ENCODE data around the gene EXOSC6. TPM values are rescaled to one million over a fixed set of nuclear protein-coding genes. Genes with fewer than 3 reads are reported as not detected.
"Not testable (repeated sequence)": the region's sequence is repeated elsewhere in the genome, so short reads cannot be mapped to it uniquely, and the experiment has no call there.

EXOSC6 gene
- total RNA-seq, 1 donor from 2014 or later: 39.2 TPM

- Mint-ChIP-seq H3K27me3 (no peaks in the 10 kb centered on the region), H3K27ac (peak overlapping the region; percentile 84), H3K9me3 (no peaks in the 10 kb centered on the region), H3K4me1 (peaks cover 18% of the 10 kb centered on the region), H3K36me3 (ENCODE audit: low read depth) (peaks cover 49% of the 10 kb centered on the region), H3K4me3 (peak overlapping the region; percentile 84)
- intact Hi-C loops (cut with micrococcal nuclease): loop anchor here (5.0 to 10.0 kb wide), 2 partner anchors 36 to 274 kb away; partner anchors contain the start of genes AARS1, COG4 and SF3B3
- peak; percentile 80 for DNase-seq
These were observed 752 bp downstream of the EXOSC6 start for GRCh38 chr16:70250748-70251628.

- Mint-ChIP-seq H3K36me3 (ENCODE audit: low read depth) (peaks cover 40% of the 10 kb centered on the region), H3K4me3 (peak overlapping the region; percentile 76), H3K4me1 (peaks cover 18% of the 10 kb centered on the region)
- not testable (repeated sequence) for DNase-seq, H3K27me3 Mint-ChIP-seq, H3K9me3 Mint-ChIP-seq, H3K27ac Mint-ChIP-seq
- intact Hi-C loops (cut with micrococcal nuclease): loop anchor here (5.0 to 10.0 kb wide), 2 partner anchors 38 to 275 kb away; partner anchors contain the start of genes AARS1, COG4 and SF3B3
These were observed 2.0 kb downstream of the EXOSC6 start for GRCh38 chr16:70249697-70250096.

GRCh38 chr16:70238773-70239172 lies 13.0 kb downstream of the EXOSC6 start:
- H3K36me3 Mint-ChIP-seq (ENCODE audit: low read depth): peaks cover 15% of the 10 kb centered on the region
- DNase-seq; H3K4me3 Mint-ChIP-seq; H3K4me1 Mint-ChIP-seq; intact Hi-C loops (cut with micrococcal nuclease); H3K9me3 Mint-ChIP-seq; H3K27me3 Mint-ChIP-seq: not testable (repeated sequence)
- H3K27ac Mint-ChIP-seq: peak overlapping the region; percentile 9

- H3K4me3 Mint-ChIP-seq; DNase-seq; intact Hi-C loops (cut with micrococcal nuclease); H3K27me3 Mint-ChIP-seq; H3K27ac Mint-ChIP-seq; H3K4me1 Mint-ChIP-seq; H3K9me3 Mint-ChIP-seq: not testable (repeated sequence)
- H3K36me3 Mint-ChIP-seq (ENCODE audit: low read depth): peaks cover 19% of the 10 kb centered on the region
These were observed 19.9 kb downstream of the EXOSC6 start for GRCh38 chr16:70231831-70232230.

- Mint-ChIP-seq H3K4me1 (peaks cover 14% of the 10 kb centered on the region), H3K36me3 (ENCODE audit: low read depth) (peaks cover 22% of the 10 kb centered on the region)
- H3K9me3 Mint-ChIP-seq; H3K27ac Mint-ChIP-seq; H3K27me3 Mint-ChIP-seq; H3K4me3 Mint-ChIP-seq; intact Hi-C loops (cut with micrococcal nuclease); DNase-seq: not testable (repeated sequence)
These were observed 25.7 kb downstream of the EXOSC6 start for GRCh38 chr16:70226024-70226423.

- intact Hi-C loops (cut with micrococcal nuclease); H3K27me3 Mint-ChIP-seq: not testable (repeated sequence)
- H3K36me3 Mint-ChIP-seq (ENCODE audit: low read depth): peaks cover 23% of the 10 kb centered on the region
These were observed 26.3 kb downstream of the EXOSC6 start for GRCh38 chr16:70225430-70225829.

GRCh38 chr16:70224645-70225044 lies 27.1 kb downstream of the EXOSC6 start:
- H3K4me1 Mint-ChIP-seq: peaks cover 14% of the 10 kb centered on the region

More at GRCh38 chr16:70225430-70225829, 26.3 kb downstream of the EXOSC6 start:
- H3K9me3 Mint-ChIP-seq, H3K27ac Mint-ChIP-seq, DNase-seq, H3K4me3 Mint-ChIP-seq: not testable (repeated sequence)
- peaks cover 14% of the 10 kb centered on the region for H3K4me1 Mint-ChIP-seq

GRCh38 chr16:70223971-70224513 lies 27.7 kb downstream of the EXOSC6 start:
- intact Hi-C loops (cut with micrococcal nuclease): not testable (repeated sequence)

More at GRCh38 chr16:70224645-70225044, 27.1 kb downstream of the EXOSC6 start:
- H3K4me3 Mint-ChIP-seq; H3K9me3 Mint-ChIP-seq; intact Hi-C loops (cut with micrococcal nuclease); H3K27me3 Mint-ChIP-seq; H3K27ac Mint-ChIP-seq; DNase-seq: not testable (repeated sequence)
- peaks cover 26% of the 10 kb centered on the region for H3K36me3 Mint-ChIP-seq (ENCODE audit: low read depth)

GRCh38 chr16:70223216-70223615 lies 28.5 kb downstream of the EXOSC6 start:
- Mint-ChIP-seq H3K36me3 (ENCODE audit: low read depth) (peaks cover 28% of the 10 kb centered on the region), H3K27ac (peak overlapping the region; percentile 71), H3K4me1 (peaks cover 14% of the 10 kb centered on the region)
- intact Hi-C loops (cut with micrococcal nuclease); H3K9me3 Mint-ChIP-seq; H3K27me3 Mint-ChIP-seq; DNase-seq; H3K4me3 Mint-ChIP-seq: not testable (repeated sequence)

More at GRCh38 chr16:70223971-70224513, 27.7 kb downstream of the EXOSC6 start:
- H3K4me3 Mint-ChIP-seq, DNase-seq, H3K27ac Mint-ChIP-seq, H3K9me3 Mint-ChIP-seq, H3K27me3 Mint-ChIP-seq: not testable (repeated sequence)
- peaks cover 29% of the 10 kb centered on the region for H3K36me3 Mint-ChIP-seq (ENCODE audit: low read depth)
- peaks cover 14% of the 10 kb centered on the region for H3K4me1 Mint-ChIP-seq

- Mint-ChIP-seq H3K4me1 (peaks cover 14% of the 10 kb centered on the region), H3K36me3 (ENCODE audit: low read depth) (peaks cover 26% of the 10 kb centered on the region), H3K27ac (peak overlapping the region; percentile 64)
- H3K27me3 Mint-ChIP-seq; H3K9me3 Mint-ChIP-seq; intact Hi-C loops (cut with micrococcal nuclease); H3K4me3 Mint-ChIP-seq: not testable (repeated sequence)
- peak; percentile 61 for DNase-seq
These were observed 29.2 kb downstream of the EXOSC6 start for GRCh38 chr16:70222574-70222973.

- H3K27me3 Mint-ChIP-seq; DNase-seq; H3K9me3 Mint-ChIP-seq; intact Hi-C loops (cut with micrococcal nuclease); H3K4me3 Mint-ChIP-seq; H3K27ac Mint-ChIP-seq: not testable (repeated sequence)
- Mint-ChIP-seq H3K36me3 (ENCODE audit: low read depth) (peaks cover 23% of the 10 kb centered on the region), H3K4me1 (peaks cover 11% of the 10 kb centered on the region)
These were observed 33.2 kb downstream of the EXOSC6 start for GRCh38 chr16:70218586-70218985.

- intact Hi-C loops (cut with micrococcal nuclease); H3K4me1 Mint-ChIP-seq; DNase-seq; H3K4me3 Mint-ChIP-seq; H3K27me3 Mint-ChIP-seq; H3K9me3 Mint-ChIP-seq; H3K27ac Mint-ChIP-seq: not testable (repeated sequence)
- peaks cover 19% of the 10 kb centered on the region for H3K36me3 Mint-ChIP-seq (ENCODE audit: low read depth)
These were observed 45.4 kb downstream of the EXOSC6 start for GRCh38 chr16:70206382-70206781.

- H3K27ac Mint-ChIP-seq; H3K4me3 Mint-ChIP-seq; H3K27me3 Mint-ChIP-seq; H3K9me3 Mint-ChIP-seq; H3K4me1 Mint-ChIP-seq; intact Hi-C loops (cut with micrococcal nuclease); DNase-seq: not testable (repeated sequence)
- H3K36me3 Mint-ChIP-seq (ENCODE audit: low read depth): peaks cover 12% of the 10 kb centered on the region
These were observed 46.9 kb downstream of the EXOSC6 start for GRCh38 chr16:70204668-70205405.

All from activated CD4-positive, alpha-beta T cell treated with anti-CD3 and anti-CD28 coated beads, Interleukin-2, amount 10 ng/mL, durations not matched to agents 24 days and 14 days (primary cell).